DMS153 treated with DMSO at 0.1 percent for 48 hours (cell line): Measurements from ENCODE around the gene DNAAF5.
"Not testable (repeated sequence)": the region's sequence is repeated elsewhere in the genome, so short reads cannot be mapped to it uniquely, and the experiment has no call there.

Experiments used
- DNase-seq: peaks from one replicate; lab custom pipeline; 2025; ENCODE audit not compliant: unreplicated experiment; lab: John Stamatoyannopoulos, UW

DNAAF5 gene

DNA sequence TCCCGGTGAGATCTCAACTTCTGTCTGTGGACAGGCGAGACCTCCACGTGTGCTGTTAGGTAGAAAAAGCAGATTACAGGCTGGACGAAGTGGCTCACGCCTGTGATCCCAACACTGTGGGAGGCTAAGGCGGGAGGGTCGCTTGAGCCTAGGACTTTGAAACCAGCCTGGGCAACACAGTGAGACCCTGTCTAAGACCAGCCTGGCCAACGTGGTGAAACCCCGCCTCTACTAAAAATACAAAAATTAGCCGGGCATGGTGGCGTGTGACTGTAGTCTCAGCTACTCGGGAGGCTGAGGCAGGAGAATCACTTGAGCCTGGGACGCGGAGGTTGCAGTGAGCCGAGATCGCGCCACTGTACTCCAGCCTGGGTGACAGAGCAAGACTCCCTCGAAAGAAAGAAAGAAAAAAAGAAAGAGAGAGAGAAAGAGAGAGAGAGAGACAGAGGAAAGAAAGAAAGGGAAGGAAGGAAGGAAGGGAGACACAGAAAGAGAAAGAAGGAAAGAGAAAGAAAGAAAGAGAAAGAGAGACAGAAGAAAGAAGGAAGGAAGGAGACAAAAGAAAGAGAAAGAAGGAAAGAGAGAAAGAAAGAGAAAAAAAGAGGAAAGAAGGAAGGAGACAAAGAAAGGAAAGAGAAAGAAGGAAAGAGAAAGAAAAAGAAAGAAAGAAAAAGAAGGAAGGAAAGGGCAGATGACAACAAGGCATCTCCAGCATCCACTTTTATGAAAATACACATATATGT is 76.2 kb downstream of the DNAAF5 start:
- no peak for DNase-seq

DNA sequence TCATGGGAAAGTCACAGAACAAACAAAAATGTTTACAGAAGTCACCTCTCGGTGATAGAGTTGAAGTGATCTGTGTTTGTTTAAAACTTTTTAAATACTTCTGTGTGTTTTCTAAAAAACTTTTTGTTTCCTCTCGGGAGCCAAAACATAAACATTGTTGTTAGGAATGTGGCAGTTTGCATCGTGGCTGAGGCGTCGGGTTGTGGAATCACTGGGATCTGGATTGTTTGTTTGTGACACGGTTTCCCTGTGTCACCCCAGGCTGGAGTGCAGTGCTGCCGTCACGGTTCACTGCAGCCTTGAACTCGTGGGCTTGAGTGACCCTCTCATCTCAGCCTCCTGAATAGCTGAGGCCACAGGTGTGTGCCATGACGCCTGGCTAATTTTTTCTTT is 76.7 kb downstream of the DNAAF5 start:
- DNase-seq = no peak

DNA sequence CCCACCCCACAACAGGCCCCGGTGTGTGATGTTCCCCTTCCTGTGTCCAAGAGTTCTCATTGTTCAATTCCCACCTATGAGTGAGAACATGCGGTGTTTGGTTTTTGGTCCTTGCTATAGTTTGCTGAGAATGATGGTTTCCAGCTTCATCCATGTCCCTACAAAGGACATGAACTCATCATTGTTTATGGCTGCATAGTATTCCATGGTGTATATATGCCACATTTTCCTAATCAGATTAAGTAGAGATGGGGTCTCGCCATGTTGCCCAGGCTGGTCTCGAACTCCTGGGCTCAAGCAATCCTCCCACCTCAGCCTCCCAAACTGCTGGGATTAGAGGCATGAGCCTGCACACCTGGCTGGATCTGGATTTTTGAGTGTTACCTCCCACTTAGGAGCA is 77.3 kb downstream of the DNAAF5 start:
- DNase-seq = not testable (repeated sequence)

DNA sequence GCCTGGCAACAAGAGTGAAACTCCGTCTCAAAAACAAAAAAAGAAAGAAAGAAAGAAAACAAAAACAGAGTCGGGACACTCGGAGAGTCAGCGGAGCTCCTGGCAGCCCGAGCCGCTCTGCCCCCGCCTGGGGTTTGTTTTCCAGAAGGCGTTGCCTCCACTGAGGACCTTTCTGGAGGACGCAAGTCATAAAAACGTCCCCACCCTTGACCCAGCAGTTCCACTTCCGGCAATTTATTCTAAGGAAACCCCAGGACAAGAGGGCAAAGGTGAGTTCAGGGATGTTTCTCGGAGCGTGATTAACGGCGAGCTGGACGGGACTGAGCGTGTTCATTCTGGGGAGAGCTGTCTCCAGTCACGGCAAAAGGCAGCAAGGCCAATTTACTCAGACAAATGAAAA is 78.8 kb downstream of the DNAAF5 start:
- no peak for DNase-seq

DNA sequence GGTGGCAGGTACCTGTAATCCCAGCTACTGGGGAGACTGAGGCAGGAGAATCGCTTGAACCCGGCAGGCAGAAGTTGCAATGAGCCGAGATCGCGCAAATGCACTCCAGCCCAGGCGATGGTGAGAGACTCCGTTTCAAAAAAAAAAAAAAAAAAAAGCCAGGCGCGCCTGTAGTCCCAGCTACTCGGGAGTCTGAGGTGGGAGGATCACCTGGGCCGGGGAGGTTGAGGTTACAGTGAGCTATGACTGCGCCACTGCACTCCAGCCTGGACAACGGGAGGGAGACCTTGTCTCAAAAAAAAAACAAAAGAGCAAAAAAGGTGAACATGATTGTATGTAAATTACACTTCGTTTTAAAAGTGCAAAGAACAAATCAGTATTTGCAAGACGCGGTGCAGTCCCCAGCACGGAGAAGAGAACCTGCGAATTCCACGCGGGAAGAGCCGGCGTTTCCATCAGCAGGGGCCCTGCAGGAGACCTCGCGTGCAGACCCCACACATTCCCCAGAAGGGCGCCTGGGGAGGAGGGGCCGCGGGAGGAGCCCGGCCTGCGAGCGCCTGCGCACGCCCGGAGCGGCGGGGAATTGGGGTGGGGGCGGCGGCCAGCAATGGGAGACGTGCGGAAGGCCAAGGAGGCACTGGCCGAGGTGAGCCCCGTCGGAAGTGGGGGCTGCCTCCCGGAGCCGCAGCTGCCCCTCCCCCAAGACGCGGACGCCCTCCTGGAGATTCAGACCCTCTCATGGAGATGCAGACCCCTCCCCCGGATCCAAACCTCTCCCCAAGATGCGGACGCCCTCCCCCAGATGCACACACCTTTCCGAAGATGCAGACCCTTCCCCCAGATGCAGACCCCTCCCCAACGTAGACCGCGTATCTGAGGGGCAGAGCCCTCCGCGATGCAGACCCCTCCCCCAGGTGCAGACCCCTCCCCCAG is 89.1 kb downstream of the DNAAF5 start:
- no peak for DNase-seq

DNA sequence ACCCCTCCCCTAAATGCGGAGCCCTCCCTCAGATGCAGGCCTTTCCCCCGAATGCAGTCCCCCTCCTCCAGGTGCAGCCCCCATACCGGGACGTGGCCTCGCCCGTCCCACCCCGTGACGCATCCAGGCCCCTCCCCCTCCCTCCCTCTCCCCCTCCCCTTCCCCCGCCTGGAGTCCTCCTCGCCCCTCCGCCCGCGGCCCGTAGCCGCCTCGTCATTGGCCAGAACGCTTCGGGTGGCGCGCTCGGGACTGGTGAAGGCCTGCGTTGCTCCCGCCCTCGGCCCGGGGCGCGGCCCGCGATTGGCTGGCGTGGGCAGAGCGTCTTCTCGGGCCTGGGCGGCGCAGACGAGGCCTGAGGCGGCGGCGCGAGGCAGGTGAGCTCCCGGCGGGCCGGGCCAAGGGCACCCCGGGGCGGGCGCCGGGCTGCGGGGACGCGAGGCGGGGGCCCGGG is 89.8 kb downstream of the DNAAF5 start:
- DNase-seq = peak; percentile 94

DNA sequence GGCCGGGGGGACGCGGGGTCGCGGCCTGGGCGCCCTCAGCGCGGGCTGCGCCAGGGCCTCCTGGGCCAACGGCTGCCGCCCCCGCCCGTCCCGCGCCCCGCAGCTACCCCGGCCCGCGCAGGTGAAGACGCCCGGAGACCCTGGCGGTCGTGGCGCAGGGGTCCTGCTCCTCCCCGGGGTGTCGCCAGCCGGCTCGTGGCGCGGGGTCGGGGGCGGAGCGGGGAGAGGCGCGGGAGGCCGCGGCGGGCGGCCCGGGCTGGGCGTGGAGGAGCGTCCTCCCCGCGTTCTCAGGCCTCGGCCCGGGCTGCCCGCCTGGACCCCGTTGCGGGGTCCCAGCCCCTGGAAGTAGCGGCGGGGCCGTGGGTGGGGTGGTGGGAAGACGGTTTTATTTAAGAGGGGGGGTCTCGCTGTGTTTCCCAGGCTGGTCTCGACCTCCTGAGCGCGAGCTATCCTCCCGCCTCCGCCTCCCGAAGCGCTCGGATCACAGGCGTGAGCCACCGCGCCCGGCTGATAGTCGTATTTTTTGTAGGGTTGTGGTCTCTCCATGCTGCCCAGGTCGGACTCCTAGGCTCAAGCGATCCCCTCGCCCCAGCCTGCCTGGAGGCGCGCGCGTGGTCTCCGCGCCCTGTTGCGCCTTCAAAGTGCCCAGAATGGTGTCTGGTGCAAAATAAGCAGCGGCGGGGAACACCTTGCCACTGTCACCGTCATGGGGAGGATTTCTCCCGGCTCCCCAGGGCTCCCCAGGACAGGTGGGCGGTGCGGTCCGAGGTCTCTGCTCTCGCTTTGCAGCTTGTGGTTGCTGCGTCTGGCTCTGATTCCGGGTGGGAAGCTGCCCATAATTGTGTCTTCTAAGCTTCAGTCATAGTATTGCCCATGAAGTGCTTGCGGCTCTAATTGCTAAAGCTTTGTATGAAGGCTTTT is 90.5 kb downstream of the DNAAF5 start:
- DNase-seq = peak; percentile 41

DNA sequence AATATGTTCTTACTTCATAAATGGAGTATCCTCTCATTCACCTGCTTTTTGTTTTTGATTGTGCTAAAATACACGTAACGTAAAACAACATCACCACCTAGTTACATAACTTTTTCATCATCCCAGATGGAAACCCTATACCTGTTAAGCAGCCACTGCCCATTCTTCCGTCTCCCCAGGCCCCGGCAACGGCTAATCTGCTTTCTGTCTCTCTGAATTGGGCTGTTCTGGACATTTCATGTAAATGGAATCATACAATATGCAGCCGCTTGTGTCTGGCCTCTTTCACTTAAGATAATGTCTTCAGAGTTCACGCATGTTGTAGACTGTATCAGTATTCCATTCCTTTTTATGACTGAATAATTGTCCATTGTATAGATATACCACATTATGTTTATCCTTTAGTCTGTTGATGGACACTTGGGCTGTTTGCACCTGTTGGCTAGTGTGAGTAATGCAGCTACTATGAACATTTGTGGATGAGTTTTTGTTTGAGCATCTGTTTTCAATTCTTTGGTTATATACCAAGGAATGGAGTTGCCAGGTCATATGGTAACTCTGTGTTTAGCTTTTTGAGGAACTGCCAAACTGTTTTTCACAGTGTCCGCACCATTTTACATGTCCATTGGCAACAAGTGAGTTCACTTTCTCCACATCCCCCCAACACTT is 91.7 kb downstream of the DNAAF5 start:
- no peak for DNase-seq

DNA sequence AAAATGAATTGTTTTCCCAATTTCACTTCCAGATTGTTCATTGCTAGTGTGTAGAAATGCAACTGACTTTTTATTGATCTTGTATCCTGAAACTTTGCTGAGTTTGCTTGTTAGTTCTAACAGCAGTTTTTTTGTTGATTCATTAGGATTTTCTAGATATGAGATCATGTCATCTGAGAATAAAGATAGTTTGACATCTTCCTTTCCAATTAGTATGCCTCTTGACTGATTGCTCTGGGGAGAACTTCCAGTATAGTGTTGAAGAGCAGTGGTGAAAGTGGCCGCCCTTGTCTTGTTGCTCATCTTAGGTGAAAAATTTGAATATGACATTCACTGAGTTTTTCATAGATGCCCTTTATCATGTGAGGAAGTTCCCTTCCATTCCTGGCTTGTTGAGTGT is 93.8 kb downstream of the DNAAF5 start:
- DNase-seq = no peak

DNA sequence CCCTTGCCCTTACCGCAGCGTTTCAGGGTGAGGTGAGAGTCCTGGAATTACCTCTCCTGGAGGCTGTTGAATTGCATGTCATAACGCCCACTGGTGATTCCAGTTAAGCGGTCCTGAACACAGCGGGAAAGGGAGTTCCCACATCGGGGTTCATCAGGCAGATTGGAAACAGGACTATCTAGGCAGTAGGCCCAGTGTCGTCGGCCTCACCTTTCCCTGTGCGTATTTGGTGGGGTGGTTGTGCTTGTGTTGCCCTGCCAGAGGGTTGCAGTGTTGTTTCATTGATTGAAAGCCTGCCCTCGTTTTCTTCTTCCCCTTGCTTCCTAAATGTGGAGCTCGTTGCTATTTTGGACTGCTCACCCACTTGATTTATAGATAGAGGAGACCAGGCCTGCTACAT is 95.2 kb downstream of the DNAAF5 start:
- no peak for DNase-seq

DNA sequence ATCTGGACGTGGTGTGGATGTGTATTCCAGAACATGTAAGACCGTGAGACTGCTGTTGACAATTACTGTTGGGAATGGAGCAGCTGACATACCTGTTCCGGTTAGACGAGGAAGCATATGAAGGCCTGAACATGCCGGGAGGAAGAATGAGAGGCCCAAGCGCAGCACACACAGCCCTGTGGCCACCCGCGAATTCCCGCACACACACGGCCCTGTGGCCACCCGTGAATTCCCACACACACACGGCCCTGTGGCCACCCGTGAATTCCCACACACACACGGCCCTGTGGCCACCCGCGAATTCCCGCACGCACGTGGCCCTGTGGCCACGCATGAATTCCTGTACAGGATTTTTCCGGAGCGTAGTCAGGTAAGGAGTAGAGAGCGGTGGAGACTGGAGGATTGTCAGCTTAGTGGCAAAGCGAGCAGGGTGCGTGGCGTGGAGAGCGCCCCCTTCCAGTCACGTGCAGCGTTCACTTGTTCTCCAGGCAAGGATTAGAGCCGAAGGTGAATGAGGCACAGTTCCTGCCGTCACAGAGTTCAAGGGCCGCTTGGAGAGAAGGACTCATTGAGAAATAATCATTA is 96.3 kb downstream of the DNAAF5 start:
- DNase-seq = no peak

DNA sequence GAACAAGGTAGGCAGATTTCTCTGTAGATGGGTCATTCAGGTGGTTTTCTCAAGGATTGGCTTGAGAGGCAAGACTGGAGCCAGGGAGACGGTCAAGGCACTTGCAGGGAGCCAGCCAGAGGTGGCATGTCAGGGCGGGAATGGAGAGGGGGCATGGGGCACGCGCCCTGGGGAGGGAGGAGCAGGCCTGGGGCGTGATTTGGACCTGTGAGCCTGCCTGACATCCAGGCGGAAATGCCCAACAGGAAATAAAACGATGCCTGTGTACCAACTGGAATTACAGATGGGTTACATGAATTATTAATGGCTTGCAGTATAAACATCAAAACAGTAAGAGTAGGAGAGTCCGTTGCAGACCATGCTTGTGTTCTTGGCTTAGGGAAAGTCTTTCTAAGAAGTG is 97.2 kb downstream of the DNAAF5 start:
- DNase-seq = peak; percentile 93

DNA sequence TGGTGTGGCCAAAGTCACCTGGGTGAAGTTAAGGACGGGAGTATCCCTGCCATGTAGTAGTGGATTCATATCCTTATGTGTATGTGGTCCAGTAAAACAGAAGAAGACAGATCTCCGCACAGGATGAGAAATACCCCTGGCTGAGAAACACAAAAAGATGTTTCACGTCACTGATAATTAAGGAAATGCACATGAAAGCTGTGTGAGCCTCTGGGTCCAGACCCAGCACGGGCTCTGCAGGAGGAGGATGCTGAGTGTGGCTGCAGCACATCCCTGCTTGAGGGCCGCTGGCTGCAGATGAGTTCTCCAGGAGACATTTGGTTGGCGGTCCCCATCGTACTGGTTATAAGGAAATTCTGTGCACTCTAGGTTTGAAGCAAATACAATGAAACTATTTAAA is 97.6 kb downstream of the DNAAF5 start:
- no peak for DNase-seq

DNA sequence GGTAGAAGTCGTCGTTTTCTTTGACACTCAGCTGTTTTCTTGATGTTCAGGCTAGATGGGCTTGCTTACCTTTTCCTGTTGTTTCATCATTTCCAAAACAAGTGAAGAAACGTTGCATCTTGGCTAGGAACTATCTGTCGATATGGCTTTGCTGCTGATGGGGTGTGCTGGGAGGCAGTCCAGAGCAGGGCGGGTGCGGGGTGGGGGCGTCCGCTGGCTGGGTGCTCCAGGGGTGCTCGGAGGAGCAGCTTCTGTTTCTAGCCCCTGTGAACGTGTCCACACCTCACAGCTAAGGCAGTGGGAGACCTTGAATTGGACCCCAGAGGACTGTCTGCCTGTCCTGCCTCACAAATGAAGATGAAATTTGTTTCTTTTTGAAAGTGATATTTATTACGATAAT is 98.2 kb downstream of the DNAAF5 start:
- DNase-seq = no peak

DNA sequence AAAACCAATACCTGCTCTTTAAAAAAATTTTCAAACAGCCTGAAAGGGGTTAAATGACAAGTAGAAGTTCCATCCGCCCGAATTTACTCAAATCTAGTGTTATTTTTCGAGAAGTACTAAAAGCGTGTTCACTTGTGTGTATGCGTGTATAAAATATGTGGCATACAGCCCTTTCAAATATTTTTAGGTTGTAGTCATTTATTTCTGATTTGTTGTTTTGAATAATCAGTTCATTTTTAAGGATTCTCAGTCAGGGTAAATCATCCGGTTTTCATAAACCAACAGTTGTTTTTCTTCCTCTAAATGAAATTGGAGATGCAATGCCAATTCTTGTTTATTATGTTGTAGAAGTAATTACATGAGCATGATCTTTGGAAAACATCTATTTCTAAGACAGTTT is 98.9 kb downstream of the DNAAF5 start:
- no peak for DNase-seq

DNA sequence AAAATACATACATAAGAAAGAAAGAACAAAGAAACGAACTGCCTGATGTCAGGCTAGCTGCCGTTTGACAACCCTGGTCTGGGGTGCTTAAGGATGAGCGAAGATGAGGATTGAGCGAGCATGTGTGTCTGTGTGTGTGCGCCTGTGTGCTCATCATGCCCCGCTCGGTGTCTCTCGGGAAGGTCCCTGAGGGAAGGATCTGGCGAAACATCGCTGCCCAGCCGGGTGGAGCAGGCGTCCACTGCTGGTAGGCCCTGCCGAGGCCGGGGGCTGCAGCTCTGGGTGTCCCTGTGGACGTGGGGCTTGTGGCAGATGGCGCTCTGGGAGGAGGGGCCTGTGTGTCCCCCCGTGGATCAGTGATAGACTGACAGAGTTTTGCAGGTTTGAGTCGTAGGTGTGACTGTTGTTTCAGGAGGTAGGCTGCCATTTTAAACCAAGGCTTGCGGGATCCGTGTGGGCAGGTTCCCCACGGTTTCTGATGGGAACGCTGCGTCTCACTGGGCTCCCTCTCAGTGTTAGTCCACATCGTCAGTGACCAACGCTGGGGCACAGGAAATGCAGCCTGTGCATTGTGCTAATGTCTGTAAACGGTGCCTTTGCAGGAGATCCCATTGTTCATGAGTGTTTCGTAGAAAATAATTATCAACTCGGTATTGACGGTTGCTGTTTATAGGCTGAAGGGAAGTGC is 99.9 kb downstream of the DNAAF5 start:
- peak; percentile 71 for DNase-seq

DNA sequence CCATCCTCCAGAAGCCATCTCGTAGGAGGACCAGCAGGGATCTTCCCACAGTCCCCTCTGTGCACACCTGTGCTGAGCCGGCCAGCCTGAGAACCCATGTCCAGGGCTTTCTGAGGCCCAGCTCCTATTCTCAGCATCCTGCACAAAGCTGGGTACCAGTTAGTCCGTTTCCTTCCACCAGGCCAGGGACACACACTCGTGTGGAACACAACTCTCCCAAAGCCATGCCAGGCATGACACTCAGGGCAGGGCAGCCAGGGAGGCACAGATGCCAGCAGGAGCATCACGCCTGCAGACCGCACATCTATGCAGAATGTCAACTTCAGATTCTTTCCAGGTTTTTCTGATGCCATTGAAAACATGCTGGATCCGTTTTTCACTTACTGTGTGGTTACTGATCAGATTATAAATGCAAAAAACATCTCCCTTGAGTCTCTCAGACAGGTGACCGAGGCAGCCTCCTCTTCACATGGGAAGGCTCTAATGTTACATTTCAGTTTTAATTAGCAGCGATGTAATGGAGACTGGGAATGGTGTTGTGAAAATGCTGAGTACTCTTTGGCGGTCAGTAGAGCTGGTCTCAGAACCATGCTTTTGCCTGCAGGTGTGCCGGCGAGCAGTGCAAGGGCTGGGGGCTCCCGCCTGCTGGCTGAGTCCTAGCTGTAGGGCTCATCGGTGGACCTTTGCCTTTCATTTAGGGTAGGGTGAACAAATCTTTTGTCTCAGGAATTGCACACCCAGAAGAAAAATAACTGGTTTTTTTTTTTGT is 102.5 kb downstream of the DNAAF5 start:
- no peak for DNase-seq

DNA sequence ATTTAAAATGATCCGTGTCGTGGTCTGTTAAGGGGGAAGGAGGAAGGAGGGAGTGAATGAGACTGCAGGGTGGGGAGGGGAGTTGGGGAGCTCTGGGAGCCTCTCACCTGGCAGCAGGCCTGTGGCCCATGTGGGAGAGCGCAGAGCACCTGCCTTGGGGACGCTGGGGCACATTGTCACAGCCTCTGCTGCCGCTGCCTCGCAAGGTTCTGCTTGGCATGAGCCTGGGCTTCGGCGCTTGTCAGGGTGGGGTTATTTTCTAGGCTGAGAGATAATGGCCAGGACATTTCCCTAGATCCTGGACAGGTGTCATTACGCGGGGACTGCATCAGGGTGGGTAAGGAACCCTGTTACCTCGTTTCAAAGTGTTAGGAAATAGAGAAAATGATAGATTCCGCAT is 103.6 kb downstream of the DNAAF5 start:
- no peak for DNase-seq

DNA sequence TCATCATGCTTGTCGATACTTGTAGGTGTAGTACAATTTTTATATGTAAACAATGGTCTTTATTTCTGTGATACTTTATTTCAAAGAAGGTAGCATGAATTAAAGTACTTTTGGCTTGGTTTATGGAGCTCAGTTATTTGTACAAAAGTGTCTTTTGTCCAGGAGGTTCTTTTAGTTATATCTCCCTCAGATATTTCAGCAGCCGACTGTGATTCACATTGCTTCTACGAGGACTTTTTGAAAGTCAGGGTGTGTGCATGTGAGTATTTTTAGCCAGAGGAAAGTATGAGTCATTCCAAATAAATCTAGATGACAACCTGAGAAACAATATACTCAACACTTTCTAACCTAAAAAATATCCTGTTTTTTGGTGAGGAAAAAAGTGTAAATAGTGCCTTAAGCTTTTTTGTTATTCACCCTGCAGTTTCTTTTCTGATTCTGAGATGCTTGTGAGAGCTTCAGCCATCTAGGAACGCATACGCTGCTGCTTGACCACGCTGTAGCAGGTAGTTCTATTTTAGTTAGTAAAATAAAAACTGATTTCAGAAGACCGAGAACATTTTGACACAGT is 105.2 kb downstream of the DNAAF5 start:
- no peak for DNase-seq
